ENCODE data around the gene WDR59. TPM values are rescaled to one million over a fixed set of nuclear protein-coding genes. Genes with fewer than 3 reads are reported as not detected.
"Not testable (repeated sequence)": the region's sequence is repeated elsewhere in the genome, so short reads cannot be mapped to it uniquely, and the experiment has no call there.

Gene WDR59
- total RNA-seq, 1 donor = 21.7 TPM

- DNase-seq (ENCODE audit: low read depth) = no peak
- H3K4me3 ChIP-seq (ENCODE audit: low read depth, low read length) = no peak overlapping the region
- TF ChIP-seq CTCF (IDR thresholded peaks at IDR 0.05; ENCODE audit: insufficient read depth, low read length) = no peak
Observed at GRCh38 chr16:74991593-74992403, 6.9 kb upstream of the WDR59 start.

- TF ChIP-seq CTCF (IDR thresholded peaks at IDR 0.05; ENCODE audit: insufficient read depth, low read length) = no peak
- no peak for DNase-seq (ENCODE audit: low read depth)
- H3K4me3 ChIP-seq (ENCODE audit: low read depth, low read length) = no peak overlapping the region
Observed at GRCh38 chr16:74991268-74991592, 6.3 kb upstream of the WDR59 start.

GRCh38 chr16:74990832-74991231 is 5.9 kb upstream of the WDR59 start:
- no peak overlapping the region for H3K4me3 ChIP-seq (ENCODE audit: low read depth, low read length)

GRCh38 chr16:74989864-74990263 is 4.9 kb upstream of the WDR59 start:
- DNase-seq (ENCODE audit: low read depth); H3K4me3 ChIP-seq (ENCODE audit: low read depth, low read length): not testable (repeated sequence)

More at GRCh38 chr16:74990832-74991231, 5.9 kb upstream of the WDR59 start:
- DNase-seq (ENCODE audit: low read depth) = no peak
- TF ChIP-seq CTCF (IDR thresholded peaks at IDR 0.05; ENCODE audit: insufficient read depth, low read length) = no peak

- TF ChIP-seq CTCF (IDR thresholded peaks at IDR 0.05; ENCODE audit: insufficient read depth, low read length) = no peak
- no peak for DNase-seq (ENCODE audit: low read depth)
- no peak overlapping the region for H3K4me3 ChIP-seq (ENCODE audit: low read depth, low read length)
Observed at GRCh38 chr16:74987027-74987681, 2.2 kb upstream of the WDR59 start.

- TF ChIP-seq CTCF (IDR thresholded peaks at IDR 0.05; ENCODE audit: insufficient read depth, low read length) = no peak
- H3K4me3 ChIP-seq (ENCODE audit: low read depth, low read length) = peak overlapping the region; percentile 98
- DNase-seq (ENCODE audit: low read depth) = no peak
Observed at GRCh38 chr16:74984194-74984528, 762 bp downstream of the WDR59 start.

- DNase-seq (ENCODE audit: low read depth) = no peak
- no peak for TF ChIP-seq CTCF (IDR thresholded peaks at IDR 0.05; ENCODE audit: insufficient read depth, low read length)
- H3K4me3 ChIP-seq (ENCODE audit: low read depth, low read length) = no peak overlapping the region
Observed at GRCh38 chr16:74982256-74982655, 2.7 kb downstream of the WDR59 start.

Data from fibroblast of the aortic adventitia (primary cell).